Smooth muscle cell (in vitro differentiated cells): Measurements from ENCODE around the gene DIP2C. TPM values are rescaled to one million over a fixed set of nuclear protein-coding genes. Genes with fewer than 3 reads are reported as not detected.

ENCODE experiments used
- DNase-seq: peaks from one replicate; lab custom pipeline; 2025; ENCODE audit not compliant: unreplicated experiment; lab: John Stamatoyannopoulos, UW
- H2AFZ ChIP-seq: fragments of 200-600 bp; sonication (generic); 2 replicates; pipeline ENCODE4 v1.6.0; 2016; ENCODE audit warnings: antibody characterized with exemption, low read depth, mild to moderate bottlenecking
- H3F3A ChIP-seq: fragments of 200-600 bp; sonication (generic); 2 replicates; pipeline ENCODE4 v1.6.0; 2017; ENCODE audit warnings: antibody characterized with exemption, low read depth
- H3K27ac ChIP-seq: fragments of 200-600 bp; sonication (generic); 2 replicates; pipeline ENCODE4 v1.5.1; 2016; ENCODE audit warnings: low read depth, mild to moderate bottlenecking
- H3K27me3 ChIP-seq: fragments of 200-600 bp; sonication (generic); 2 replicates; pipeline ENCODE4 v1.6.1; 2016; ENCODE audit warnings: low read depth, mild to moderate bottlenecking
- H3K36me3 ChIP-seq: fragments of 200-600 bp; sonication (generic); 2 replicates; pipeline ENCODE4 v1.5.1; 2016; ENCODE audit warnings: low read depth
- H3K4me1 ChIP-seq: fragments of 200-600 bp; sonication (generic); 2 replicates; pipeline ENCODE4 v1.5.1; 2016; ENCODE audit warnings: low read depth
- H3K4me2 ChIP-seq: fragments of 200-600 bp; sonication (generic); 2 replicates; pipeline ENCODE4 v1.6.0; 2016; ENCODE audit warnings: mild to moderate bottlenecking
- H3K4me3 ChIP-seq: fragments of 200-600 bp; sonication (generic); 2 replicates; pipeline ENCODE4 v1.5.1; 2016; ENCODE audit warnings: mild to moderate bottlenecking
- H3K79me2 ChIP-seq: fragments of 200-600 bp; sonication (generic); 2 replicates; pipeline ENCODE4 v1.6.0; 2016; ENCODE audit warnings: low read depth, mild to moderate bottlenecking
- H3K9ac ChIP-seq: fragments of 200-600 bp; sonication (generic); 2 replicates; pipeline ENCODE4 v1.6.0; 2016; ENCODE audit warnings: low read depth
- H3K9me3 ChIP-seq: fragments of 200-600 bp; sonication (generic); replicated peaks from 2 replicates; pipeline ENCODE4 v1.5.1; 2016; ENCODE audit warnings: low read depth
- H4K20me1 ChIP-seq: fragments of 200-600 bp; sonication (generic); 2 replicates; pipeline ENCODE4 v1.6.0; 2016; ENCODE audit warnings: low read depth
- CTCF ChIP-seq: fragments of 200-600 bp; sonication (generic); IDR thresholded peaks from 2 replicates; pipeline ENCODE4 v1.5.1; 2017; ENCODE audit warnings: borderline replicate concordance, mild to moderate bottlenecking, antibody characterized with exemption; ENCODE audit not compliant: insufficient read depth, poor library complexity, severe bottlenecking
- WGBS: methylation state at CpG from one replicate; pipeline ENCODE4 v1.1.7; 2016; ENCODE audit warnings: low lambda C conversion rate; 5-methylcytosine and 5-hydroxymethylcytosine counted together
- polyA plus RNA-seq: library from polyadenylated mRNA; unstranded; fragments of >200 nt; fragmentation: Nextera tagmentation; extraction: Ambion mirVana; gene quantifications from 2 replicates; pipeline ENCODE4 v1.2.1, GENCODE V29; 2016
- total RNA-seq: library from RNA; depleted of rRNA; stranded (reverse); fragments of >200 nt; gene quantifications from 2 replicates; pipeline ENCODE4 v1.2.3, GENCODE V29; 2014

The DIP2C gene
- total and polyA plus RNA-seq, 2 experiments from 2014 or later = 14.9 to 15.3 TPM

- 96% methylated on average over 3 of the region's 3 CpGs for WGBS
- H3K4me1 ChIP-seq = peaks cover 6% of the 10 kb centered on the region
- H3K36me3 ChIP-seq = no peaks in the 10 kb centered on the region
- no peak overlapping the region for H2AFZ ChIP-seq
- DNase-seq = no peak
- H4K20me1 ChIP-seq = no peaks in the 10 kb centered on the region
- no peaks in the 10 kb centered on the region for H3K79me2 ChIP-seq
- no peak overlapping the region for H3K4me3 ChIP-seq
- TF ChIP-seq CTCF = no peak
- no peak overlapping the region for H3K27ac ChIP-seq
- no peaks in the 10 kb centered on the region for H3K27me3 ChIP-seq
- no peaks in the 10 kb centered on the region for H3F3A ChIP-seq
- H3K4me2 ChIP-seq = no peak overlapping the region
- H3K9me3 ChIP-seq = no peaks in the 10 kb centered on the region
- no peak overlapping the region for H3K9ac ChIP-seq
Observed at GRCh38 chr10:331186-331585, 358.3 kb downstream of the DIP2C start.

- no peak for TF ChIP-seq CTCF
- Histone ChIP-seq H3F3A (peaks cover 5% of the 10 kb centered on the region), H3K36me3 (no peaks in the 10 kb centered on the region), H3K9ac (no peak overlapping the region), H3K79me2 (no peaks in the 10 kb centered on the region), H3K27me3 (no peaks in the 10 kb centered on the region), H3K27ac (peak overlapping the region; percentile 34), H3K4me3 (no peak overlapping the region), H4K20me1 (no peaks in the 10 kb centered on the region), H3K9me3 (no peaks in the 10 kb centered on the region), H3K4me2 (peak overlapping the region; percentile 72), H3K4me1 (peaks cover 6% of the 10 kb centered on the region), H2AFZ (no peak overlapping the region)
- peak; percentile 21 for DNase-seq
- WGBS = 42% methylated on average over 15 of the region's 15 CpGs
Observed at GRCh38 chr10:329361-330099, 359.9 kb downstream of the DIP2C start.

GRCh38 chr10:327889-328852, 361.3 kb downstream of the DIP2C start:
- Histone ChIP-seq H3K36me3 (no peaks in the 10 kb centered on the region), H3K9ac (no peak overlapping the region), H3F3A (peaks cover 5% of the 10 kb centered on the region), H3K9me3 (no peaks in the 10 kb centered on the region), H3K4me1 (peaks cover 6% of the 10 kb centered on the region), H4K20me1 (no peaks in the 10 kb centered on the region), H3K79me2 (no peaks in the 10 kb centered on the region), H3K27ac (no peak overlapping the region), H3K4me3 (no peak overlapping the region), H2AFZ (no peak overlapping the region), H3K4me2 (no peak overlapping the region), H3K27me3 (no peaks in the 10 kb centered on the region)
- 97% methylated on average over 22 of the region's 22 CpGs for WGBS
- DNase-seq = no peak
- no peak for TF ChIP-seq CTCF
